K562 (cell line): Measurements from ENCODE around the gene SNRPD2. TPM values are rescaled to one million over a fixed set of nuclear protein-coding genes. Genes with fewer than 3 reads are reported as not detected.
A peak's percentile ranks its signal among the peaks of the same experiment; 100 is the strongest.

Experiments
- BCLAF1 ChIP-seq, 2 experiments: fragments of 450-650 bp in 1 of 2; IDR thresholded peaks; 2 replicates each; pipeline ENCODE4 v1.6.1; 2011 to 2017; ENCODE audit warnings: low read depth in 2 of 2, antibody characterized with exemption in 1 of 2, borderline replicate concordance in 1 of 2, low read length in 1 of 2, mild to moderate bottlenecking in 1 of 2, mixed read lengths in 1 of 2; ENCODE audit not compliant: control insufficient read depth in 1 of 2
- BDP1 ChIP-seq: IDR thresholded peaks from 3 replicates; pipeline ENCODE4 v1.6.1; 2011; ENCODE audit not compliant: insufficient read length, insufficient read depth
- CCNT2 ChIP-seq: IDR thresholded peaks from 2 replicates; pipeline ENCODE4 v1.6.1; 2011; ENCODE audit warnings: borderline replicate concordance, low read depth, mild to moderate bottlenecking, moderate library complexity, mixed read lengths, low read length; ENCODE audit not compliant: insufficient read length; ENCODE audit errors: extremely low read depth
- ELF2 ChIP-seq: fragments of 250-450 bp; sonication (Bioruptor Pico); IDR thresholded peaks from 2 replicates; pipeline ENCODE4 v1.5.0; 2021; ENCODE audit warnings: mild to moderate bottlenecking
- HNRNPL ChIP-seq: fragments of 200-400 bp; formaldehyde crosslinking; IDR thresholded peaks from 2 replicates; pipeline ENCODE4 v1.6.1; 2017; ENCODE audit warnings: low read depth, mild to moderate bottlenecking, low read length
- KLF1 ChIP-seq: fragments of 450-650 bp; IDR thresholded peaks from 2 replicates; pipeline ENCODE4 v1.6.1; 2016; ENCODE audit warnings: missing genetic modification characterization, missing compliant biosample characterization
- LCOR ChIP-seq: sonication (generic); formaldehyde crosslinking; IDR thresholded peaks from 2 replicates; pipeline ENCODE4 v1.8.0; 2022; ENCODE audit warnings: mild to moderate bottlenecking, missing genetic modification reagents
- MTA1 ChIP-seq: fragments of 450-650 bp; IDR thresholded peaks from 2 replicates; pipeline ENCODE4 v1.6.1; 2017; ENCODE audit warnings: borderline replicate concordance
- NBN ChIP-seq: fragments of 450-650 bp; IDR thresholded peaks from 2 replicates; pipeline ENCODE4 v1.6.1; 2016; ENCODE audit warnings: low read depth, mild to moderate bottlenecking
- PTRF ChIP-seq: fragments of 450-650 bp; IDR thresholded peaks from 2 replicates; pipeline ENCODE4 v1.6.1; 2016; ENCODE audit warnings: mild to moderate bottlenecking, missing genetic modification characterization, missing compliant biosample characterization
- SMARCA5 ChIP-seq: fragments of 450-650 bp; IDR thresholded peaks from 2 replicates; pipeline ENCODE4 v1.6.1; 2016
- SNIP1 ChIP-seq: fragments of 450-650 bp; IDR thresholded peaks from 2 replicates; pipeline ENCODE4 v1.7.1; 2017; ENCODE audit warnings: low read depth, mild to moderate bottlenecking
- TCF7L2 ChIP-seq: fragments of 150-350 bp; IDR thresholded peaks from 2 replicates; pipeline ENCODE4 v1.6.1; 2016; ENCODE audit warnings: low read depth, mild to moderate bottlenecking, low read length, moderate library complexity
- TCFL5 ChIP-seq: fragments of 250-450 bp; sonication (Bioruptor Pico); conservative IDR thresholded peaks from 2 replicates; pipeline ENCODE4 v1.6.1; 2021; ENCODE audit warnings: mild to moderate bottlenecking, moderate library complexity, matching md5 sums
- ZBTB5 ChIP-seq: fragments of 450-650 bp; IDR thresholded peaks from 2 replicates; pipeline ENCODE4 v1.6.1; 2017; ENCODE audit warnings: antibody characterized with exemption
- ZNF174 ChIP-seq: fragments of 250-450 bp; sonication (Bioruptor Pico); IDR thresholded peaks from 2 replicates; pipeline ENCODE4 v1.4.0; 2020; ENCODE audit warnings: mild to moderate bottlenecking
- ZNF431 ChIP-seq: sonication (generic); formaldehyde crosslinking; IDR thresholded peaks from 2 replicates; pipeline ENCODE4 v1.8.0; 2022; ENCODE audit warnings: mild to moderate bottlenecking, missing genetic modification reagents
- polyA plus RNA-seq, 8 experiments: library from polyadenylated mRNA; depleted of rRNA in 4 of 8; stranded (reverse) in 5 of 8; unstranded in 3 of 8; fragments of >200 nt; fragmentation: Nextera tagmentation in 2 of 8; fragmentation: Illumina TruSeq in 1 of 8; extraction: Ambion mirVana in 2 of 8; extraction: Trizol in 1 of 8; gene quantifications; 2 replicates each; pipeline versions ENCODE4 v1.2.1 to v1.2.3, GENCODE V29; 2011 to 2014; ENCODE audit warnings: inconsistent platforms in 1 of 8, missing spikeins in 1 of 8
- total RNA-seq, 7 experiments: library from RNA; depleted of rRNA in 6 of 7; stranded (reverse); fragments of >200 nt in 6 of 7; fragmentation: Illumina TruSeq in 2 of 7; extraction: Trizol in 2 of 7; gene quantifications; 2 replicates each; pipeline versions ENCODE4 v1.2.1 to v1.2.3, GENCODE V29; 2011 to 2021; ENCODE audit warnings: low replicate concordance in 1 of 7
- TF ChIP-seq, protein P1 (sequence below): fragments of 250-450 bp; sonication (Bioruptor Pico); IDR thresholded peaks from 2 replicates; pipeline ENCODE4 v1.8.0; 2022; ENCODE audit warnings: moderate library complexity, mild to moderate bottlenecking, inconsistent platforms
- TF ChIP-seq, protein P2 (sequence below): sonication (generic); formaldehyde crosslinking; IDR thresholded peaks from 2 replicates; pipeline ENCODE4 v1.8.0; 2022; ENCODE audit warnings: mild to moderate bottlenecking, missing genetic modification reagents
- TF ChIP-seq, protein P3 (sequence below): fragments of 250-450 bp; sonication (Bioruptor Pico); IDR thresholded peaks from 2 replicates; pipeline ENCODE4 v1.8.0; 2021; ENCODE audit warnings: moderate library complexity, mild to moderate bottlenecking, inconsistent platforms

The SNRPD2 gene
- total and polyA plus RNA-seq, 9 of the 15 experiments (the other 6 are each of a cell fraction or from before 2014, with no cell fraction given), result 728 to 4,411 (median 1,029) TPM

DNA sequence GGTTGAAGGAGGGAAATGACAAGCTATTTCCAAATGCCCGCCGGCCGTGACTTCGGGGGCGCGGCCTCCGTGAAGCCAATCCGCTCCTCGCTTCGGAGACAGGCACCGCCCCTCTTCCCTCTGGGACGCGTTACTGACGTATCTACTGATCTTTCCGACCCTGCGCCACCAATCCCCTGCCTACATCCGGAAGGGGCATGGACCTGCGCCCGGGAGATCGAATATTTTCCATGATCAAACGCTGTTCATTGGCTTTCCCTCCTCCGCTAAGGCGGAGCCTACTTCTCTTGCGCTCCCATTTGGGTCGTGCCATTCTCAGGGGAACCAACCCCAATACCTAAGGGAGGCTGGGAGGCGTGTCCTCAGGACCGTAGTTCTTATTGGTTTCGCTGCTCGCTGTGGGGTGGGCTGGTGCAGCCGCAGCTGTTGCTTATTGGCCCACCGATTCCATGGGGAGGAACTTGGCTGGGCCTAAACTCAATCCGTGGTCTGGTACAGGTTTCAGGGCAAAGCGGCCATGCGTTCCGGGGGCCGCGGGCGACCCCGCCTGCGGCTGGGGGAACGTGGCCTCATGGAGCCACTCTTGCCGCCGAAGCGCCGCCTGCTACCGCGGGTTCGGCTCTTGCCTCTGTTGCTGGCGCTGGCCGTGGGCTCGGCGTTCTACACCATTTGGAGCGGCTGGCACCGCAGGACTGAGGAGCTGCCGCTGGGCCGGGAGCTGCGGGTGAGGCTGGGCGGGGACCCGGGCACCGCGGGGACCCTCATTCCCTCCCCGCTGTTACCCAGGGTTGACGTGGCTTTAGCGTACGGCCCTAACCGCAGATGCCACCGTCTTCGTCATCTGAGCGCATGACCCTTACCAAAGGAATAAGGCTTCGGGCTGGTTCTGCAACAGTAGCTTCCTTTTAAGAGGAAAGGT, 693 bp upstream of the SNRPD2 start, which contains the start of gene QPCTL (continued):
- TF ChIP-seq, protein P1, sequence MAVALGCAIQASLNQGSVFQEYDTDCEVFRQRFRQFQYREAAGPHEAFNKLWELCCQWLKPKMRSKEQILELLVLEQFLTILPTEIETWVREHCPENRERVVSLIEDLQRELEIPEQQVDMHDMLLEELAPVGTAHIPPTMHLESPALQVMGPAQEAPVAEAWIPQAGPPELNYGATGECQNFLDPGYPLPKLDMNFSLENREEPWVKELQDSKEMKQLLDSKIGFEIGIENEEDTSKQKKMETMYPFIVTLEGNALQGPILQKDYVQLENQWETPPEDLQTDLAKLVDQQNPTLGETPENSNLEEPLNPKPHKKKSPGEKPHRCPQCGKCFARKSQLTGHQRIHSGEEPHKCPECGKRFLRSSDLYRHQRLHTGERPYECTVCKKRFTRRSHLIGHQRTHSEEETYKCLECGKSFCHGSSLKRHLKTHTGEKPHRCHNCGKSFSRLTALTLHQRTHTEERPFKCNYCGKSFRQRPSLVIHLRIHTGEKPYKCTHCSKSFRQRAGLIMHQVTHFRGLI, result no peak
- TF ChIP-seq TCF7L2 (no peak), BDP1 (no peak), MTA1 (peak; percentile 83), HNRNPL (peak; percentile 88), LCOR (CRISPR knock-in tag) (no peak), SMARCA5 (no peak), ZBTB5 (peak; percentile 97), BCLAF1 (IDR thresholded peaks at IDR 0.05; ENCODE audit: borderline replicate concordance in 1 of 2, control insufficient read depth in 1 of 2, low read depth in 2 of 2, low read length in 1 of 2) (no peak), SNIP1 (no peak), ZNF431 (CRISPR knock-in tag) (peak; percentile 3; the same call in 1 of the 2 replicates), KLF1 (no peak), ZNF174 (CRISPR knock-in tag) (no peak), PTRF (tag) (no peak), CCNT2 (peak; percentile 37), NBN (no peak), TCFL5 (CRISPR knock-in tag) (no peak), ELF2 (CRISPR knock-in tag) (0 out of 2 replicates have a peak, but pooled peaks have one; percentile 32)
- TF ChIP-seq, protein P2, sequence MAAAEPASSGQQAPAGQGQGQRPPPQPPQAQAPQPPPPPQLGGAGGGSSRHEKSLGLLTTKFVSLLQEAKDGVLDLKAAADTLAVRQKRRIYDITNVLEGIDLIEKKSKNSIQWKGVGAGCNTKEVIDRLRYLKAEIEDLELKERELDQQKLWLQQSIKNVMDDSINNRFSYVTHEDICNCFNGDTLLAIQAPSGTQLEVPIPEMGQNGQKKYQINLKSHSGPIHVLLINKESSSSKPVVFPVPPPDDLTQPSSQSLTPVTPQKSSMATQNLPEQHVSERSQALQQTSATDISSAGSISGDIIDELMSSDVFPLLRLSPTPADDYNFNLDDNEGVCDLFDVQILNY, result no peak
- TF ChIP-seq, protein P3, sequence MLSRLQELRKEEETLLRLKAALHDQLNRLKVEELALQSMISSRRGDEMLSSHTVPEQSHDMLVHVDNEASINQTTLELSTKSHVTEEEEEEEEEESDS (CRISPR knock-in tag), result no peak
